Smooth muscle cell (in vitro differentiated cells): ENCODE results near the gene SEZ6L. TPM values are rescaled to one million over a fixed set of nuclear protein-coding genes. Genes with fewer than 3 reads are reported as not detected.

ENCODE experiments used
- DNase-seq: peaks from one replicate; lab custom pipeline; 2025; ENCODE audit not compliant: unreplicated experiment; lab: John Stamatoyannopoulos, UW
- H2AFZ ChIP-seq: fragments of 200-600 bp; sonication (generic); 2 replicates; pipeline ENCODE4 v1.6.0; 2016; ENCODE audit warnings: antibody characterized with exemption, low read depth, mild to moderate bottlenecking
- H3F3A ChIP-seq: fragments of 200-600 bp; sonication (generic); 2 replicates; pipeline ENCODE4 v1.6.0; 2017; ENCODE audit warnings: antibody characterized with exemption, low read depth
- H3K27ac ChIP-seq: fragments of 200-600 bp; sonication (generic); 2 replicates; pipeline ENCODE4 v1.5.1; 2016; ENCODE audit warnings: low read depth, mild to moderate bottlenecking
- H3K27me3 ChIP-seq: fragments of 200-600 bp; sonication (generic); 2 replicates; pipeline ENCODE4 v1.6.1; 2016; ENCODE audit warnings: low read depth, mild to moderate bottlenecking
- H3K36me3 ChIP-seq: fragments of 200-600 bp; sonication (generic); 2 replicates; pipeline ENCODE4 v1.5.1; 2016; ENCODE audit warnings: low read depth
- H3K4me1 ChIP-seq: fragments of 200-600 bp; sonication (generic); 2 replicates; pipeline ENCODE4 v1.5.1; 2016; ENCODE audit warnings: low read depth
- H3K4me2 ChIP-seq: fragments of 200-600 bp; sonication (generic); 2 replicates; pipeline ENCODE4 v1.6.0; 2016; ENCODE audit warnings: mild to moderate bottlenecking
- H3K4me3 ChIP-seq: fragments of 200-600 bp; sonication (generic); 2 replicates; pipeline ENCODE4 v1.5.1; 2016; ENCODE audit warnings: mild to moderate bottlenecking
- H3K79me2 ChIP-seq: fragments of 200-600 bp; sonication (generic); 2 replicates; pipeline ENCODE4 v1.6.0; 2016; ENCODE audit warnings: low read depth, mild to moderate bottlenecking
- H3K9ac ChIP-seq: fragments of 200-600 bp; sonication (generic); 2 replicates; pipeline ENCODE4 v1.6.0; 2016; ENCODE audit warnings: low read depth
- H3K9me3 ChIP-seq: fragments of 200-600 bp; sonication (generic); replicated peaks from 2 replicates; pipeline ENCODE4 v1.5.1; 2016; ENCODE audit warnings: low read depth
- H4K20me1 ChIP-seq: fragments of 200-600 bp; sonication (generic); 2 replicates; pipeline ENCODE4 v1.6.0; 2016; ENCODE audit warnings: low read depth
- WGBS: methylation state at CpG from one replicate; pipeline ENCODE4 v1.1.7; 2016; ENCODE audit warnings: low lambda C conversion rate; 5-methylcytosine and 5-hydroxymethylcytosine counted together
- polyA plus RNA-seq: library from polyadenylated mRNA; unstranded; fragments of >200 nt; fragmentation: Nextera tagmentation; extraction: Ambion mirVana; gene quantifications from 2 replicates; pipeline ENCODE4 v1.2.1, GENCODE V29; 2016
- total RNA-seq: library from RNA; depleted of rRNA; stranded (reverse); fragments of >200 nt; gene quantifications from 2 replicates; pipeline ENCODE4 v1.2.3, GENCODE V29; 2014
- TF ChIP-seq, protein P1 (sequence below): fragments of 200-600 bp; sonication (generic); IDR thresholded peaks from 2 replicates; pipeline ENCODE4 v1.5.1; 2017; ENCODE audit warnings: borderline replicate concordance, mild to moderate bottlenecking, antibody characterized with exemption; ENCODE audit not compliant: insufficient read depth, poor library complexity, severe bottlenecking

Gene SEZ6L
- total and polyA plus RNA-seq, 2 experiments from 2014 or later = 2.1 TPM

DNA sequence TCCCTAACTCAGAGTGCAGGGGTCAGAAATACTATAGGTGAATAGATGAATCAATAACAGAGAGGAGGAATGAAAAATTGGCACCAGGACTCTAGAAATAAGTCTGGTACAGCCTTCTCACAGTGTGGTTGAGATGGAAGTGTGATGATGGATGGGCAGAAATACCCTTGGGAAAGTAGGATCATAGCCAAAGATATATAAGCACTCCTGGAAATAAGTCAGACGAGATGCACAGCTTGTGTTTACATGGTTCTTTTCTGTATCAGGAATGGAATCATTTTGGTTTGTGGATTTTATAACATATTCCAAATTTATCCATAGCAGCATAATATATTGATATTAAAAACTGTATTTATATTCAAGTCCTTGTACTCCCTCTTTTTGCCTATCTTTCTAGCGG, 33.5 kb upstream of the SEZ6L start:
- TF ChIP-seq, protein P1, sequence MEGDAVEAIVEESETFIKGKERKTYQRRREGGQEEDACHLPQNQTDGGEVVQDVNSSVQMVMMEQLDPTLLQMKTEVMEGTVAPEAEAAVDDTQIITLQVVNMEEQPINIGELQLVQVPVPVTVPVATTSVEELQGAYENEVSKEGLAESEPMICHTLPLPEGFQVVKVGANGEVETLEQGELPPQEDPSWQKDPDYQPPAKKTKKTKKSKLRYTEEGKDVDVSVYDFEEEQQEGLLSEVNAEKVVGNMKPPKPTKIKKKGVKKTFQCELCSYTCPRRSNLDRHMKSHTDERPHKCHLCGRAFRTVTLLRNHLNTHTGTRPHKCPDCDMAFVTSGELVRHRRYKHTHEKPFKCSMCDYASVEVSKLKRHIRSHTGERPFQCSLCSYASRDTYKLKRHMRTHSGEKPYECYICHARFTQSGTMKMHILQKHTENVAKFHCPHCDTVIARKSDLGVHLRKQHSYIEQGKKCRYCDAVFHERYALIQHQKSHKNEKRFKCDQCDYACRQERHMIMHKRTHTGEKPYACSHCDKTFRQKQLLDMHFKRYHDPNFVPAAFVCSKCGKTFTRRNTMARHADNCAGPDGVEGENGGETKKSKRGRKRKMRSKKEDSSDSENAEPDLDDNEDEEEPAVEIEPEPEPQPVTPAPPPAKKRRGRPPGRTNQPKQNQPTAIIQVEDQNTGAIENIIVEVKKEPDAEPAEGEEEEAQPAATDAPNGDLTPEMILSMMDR = no peak
- Histone ChIP-seq H3K4me2 (no peak overlapping the region), H3K9ac (no peak overlapping the region), H3K27me3 (peaks cover 9% of the 10 kb centered on the region), H3K36me3 (no peaks in the 10 kb centered on the region), H3K9me3 (no peaks in the 10 kb centered on the region), H3K4me1 (no peaks in the 10 kb centered on the region), H3K4me3 (no peak overlapping the region), H3K79me2 (no peaks in the 10 kb centered on the region), H4K20me1 (no peaks in the 10 kb centered on the region), H3F3A (no peaks in the 10 kb centered on the region), H2AFZ (no peak overlapping the region), H3K27ac (no peak overlapping the region)
- DNase-seq = no peak
- WGBS = 94% methylated on average over 2 of the region's 2 CpGs

DNA sequence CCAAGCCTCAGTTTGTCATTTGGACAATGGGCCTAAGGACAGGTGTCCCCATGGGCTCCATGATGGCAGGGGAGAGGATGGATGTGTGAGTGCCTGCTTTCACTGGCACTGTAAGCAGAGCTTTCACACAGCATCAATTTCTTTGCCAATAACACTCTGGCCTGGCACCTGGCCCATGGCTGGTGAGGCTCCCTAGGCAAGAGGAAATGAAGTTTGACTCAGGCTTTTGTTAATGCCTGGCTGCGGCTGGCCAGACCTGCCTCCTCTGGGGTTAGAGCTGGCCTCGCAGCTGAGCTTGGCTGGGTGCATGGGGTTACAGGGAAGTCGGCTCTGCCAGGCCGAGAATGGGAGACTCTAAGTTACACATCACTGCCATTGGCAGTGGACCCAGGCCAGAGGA, 30.0 kb upstream of the SEZ6L start:
- peaks cover 5% of the 10 kb centered on the region for H3K27me3 ChIP-seq
- no peak overlapping the region for H3K4me2 ChIP-seq
- H3K36me3 ChIP-seq = no peaks in the 10 kb centered on the region
- H3K27ac ChIP-seq = no peak overlapping the region
- H3K4me1 ChIP-seq = no peaks in the 10 kb centered on the region
- H3K79me2 ChIP-seq = no peaks in the 10 kb centered on the region
- no peaks in the 10 kb centered on the region for H3K9me3 ChIP-seq
- TF ChIP-seq, protein P1 = no peak
- no peak for DNase-seq
- no peaks in the 10 kb centered on the region for H4K20me1 ChIP-seq
- no peaks in the 10 kb centered on the region for H3F3A ChIP-seq
- no peak overlapping the region for H2AFZ ChIP-seq
- 86% methylated on average over 4 of the region's 4 CpGs for WGBS
- H3K9ac ChIP-seq = no peak overlapping the region
- H3K4me3 ChIP-seq = no peak overlapping the region

DNA sequence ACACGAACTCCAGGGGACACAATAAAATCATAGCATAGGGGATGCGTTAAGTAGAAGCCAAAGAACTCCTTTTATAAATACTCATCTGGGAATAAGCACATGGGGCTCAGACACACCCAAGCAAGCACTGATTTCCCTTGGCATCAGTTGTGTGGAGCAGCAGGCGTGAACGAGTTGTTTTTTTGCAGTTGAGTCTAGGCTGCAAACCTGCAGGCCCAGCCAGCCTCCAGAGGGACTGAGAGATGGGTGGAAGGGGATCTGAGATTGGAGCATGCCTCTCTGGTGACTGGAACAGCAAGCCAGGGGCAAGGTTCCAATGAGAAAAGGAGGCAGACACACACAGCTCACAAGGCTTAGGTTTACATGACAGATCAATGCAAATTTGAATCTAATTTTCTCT, 27.4 kb upstream of the SEZ6L start:
- Histone ChIP-seq H3K36me3 (no peaks in the 10 kb centered on the region), H3K27ac (no peak overlapping the region), H3K4me1 (no peaks in the 10 kb centered on the region), H3K9ac (no peak overlapping the region), H3F3A (no peaks in the 10 kb centered on the region), H3K4me2 (no peak overlapping the region), H3K9me3 (no peaks in the 10 kb centered on the region), H4K20me1 (no peaks in the 10 kb centered on the region), H3K27me3 (peaks cover 17% of the 10 kb centered on the region), H3K79me2 (no peaks in the 10 kb centered on the region), H2AFZ (no peak overlapping the region), H3K4me3 (no peak overlapping the region)
- TF ChIP-seq, protein P1 = no peak
- no peak for DNase-seq
- 81% methylated on average over 4 of the region's 4 CpGs for WGBS

DNA sequence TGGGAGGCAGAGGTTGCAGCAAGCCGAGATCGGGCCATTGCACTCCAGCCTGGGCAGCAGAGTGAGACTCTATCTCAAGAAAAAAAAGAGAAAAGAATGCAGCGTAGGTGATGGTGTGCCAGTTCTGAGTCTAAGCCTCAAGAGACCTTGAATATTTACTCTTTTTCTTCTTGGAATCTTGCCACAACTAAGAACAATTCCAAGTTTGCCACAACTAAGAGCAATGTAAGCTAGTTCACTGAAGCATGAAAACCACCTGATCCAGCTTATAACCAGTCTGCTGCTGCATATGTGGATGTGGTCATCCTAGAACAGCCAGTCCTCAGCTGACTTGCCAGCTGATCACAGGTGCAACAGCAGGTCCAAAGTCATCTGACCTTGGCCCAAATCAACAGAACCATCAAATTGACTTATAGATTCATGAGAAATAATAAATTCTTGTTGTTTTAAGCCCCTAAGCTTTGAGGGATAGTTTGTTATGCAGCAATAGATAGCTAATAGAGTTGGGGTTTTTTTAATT, 25.4 kb upstream of the SEZ6L start:
- H3K4me2 ChIP-seq = no peak overlapping the region
- H3K4me1 ChIP-seq = no peaks in the 10 kb centered on the region
- H3K36me3 ChIP-seq = no peaks in the 10 kb centered on the region
- no peak overlapping the region for H2AFZ ChIP-seq
- H3F3A ChIP-seq = no peaks in the 10 kb centered on the region
- no peaks in the 10 kb centered on the region for H4K20me1 ChIP-seq
- no peak for DNase-seq
- TF ChIP-seq, protein P1 = no peak
- no peak overlapping the region for H3K9ac ChIP-seq
- no peak overlapping the region for H3K27ac ChIP-seq
- no peaks in the 10 kb centered on the region for H3K9me3 ChIP-seq
- H3K4me3 ChIP-seq = no peak overlapping the region
- H3K27me3 ChIP-seq = peaks cover 19% of the 10 kb centered on the region
- no peaks in the 10 kb centered on the region for H3K79me2 ChIP-seq
- 97% methylated on average over 3 of the region's 3 CpGs for WGBS
